ENCODE results near the gene ATN1. TPM values are rescaled to one million over a fixed set of nuclear protein-coding genes. Genes with fewer than 3 reads are reported as not detected.
A peak's percentile ranks its signal among the peaks of the same experiment; 100 is the strongest.

Gene ATN1
- total RNA-seq, 6 experiments from 2014 or later, result 9.2 to 24.1 (median 16.8) TPM

DNA sequence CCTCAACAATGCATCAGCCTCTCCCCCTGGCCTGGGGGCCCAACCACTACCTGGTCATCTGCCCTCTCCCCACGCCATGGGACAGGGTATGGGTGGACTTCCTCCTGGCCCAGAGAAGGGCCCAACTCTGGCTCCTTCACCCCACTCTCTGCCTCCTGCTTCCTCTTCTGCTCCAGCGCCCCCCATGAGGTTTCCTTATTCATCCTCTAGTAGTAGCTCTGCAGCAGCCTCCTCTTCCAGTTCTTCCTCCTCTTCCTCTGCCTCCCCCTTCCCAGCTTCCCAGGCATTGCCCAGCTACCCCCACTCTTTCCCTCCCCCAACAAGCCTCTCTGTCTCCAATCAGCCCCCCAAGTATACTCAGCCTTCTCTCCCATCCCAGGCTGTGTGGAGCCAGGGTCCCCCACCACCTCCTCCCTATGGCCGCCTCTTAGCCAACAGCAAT is 8.5 kb downstream of the ATN1 start:
- no peak for TF ChIP-seq POLR2A (IDR thresholded peaks at IDR 0.05)
- Histone ChIP-seq H3K36me3 (peaks cover 0 to 15% (median 2%) of the 10 kb centered on the region in 4 donors), H3K9me3 (no peaks in the 10 kb centered on the region), H3K4me1 (peaks cover 0 to 17% (median 0%) of the 10 kb centered on the region in 4 donors), H3K4me3 (no peak overlapping the region), H3K27ac (no peak overlapping the region), H3K27me3 (no peaks in the 10 kb centered on the region)
- 92% methylated on average over 1 of the region's 3 CpGs for WGBS (ENCODE audit: insufficient coverage, low coverage, low lambda C conversion rate, missing lambda C conversion rate)
- intact Hi-C loops (cut with DNase I), result no loop called here
- no peak for ATAC-seq
- no peak for DNase-seq

DNA sequence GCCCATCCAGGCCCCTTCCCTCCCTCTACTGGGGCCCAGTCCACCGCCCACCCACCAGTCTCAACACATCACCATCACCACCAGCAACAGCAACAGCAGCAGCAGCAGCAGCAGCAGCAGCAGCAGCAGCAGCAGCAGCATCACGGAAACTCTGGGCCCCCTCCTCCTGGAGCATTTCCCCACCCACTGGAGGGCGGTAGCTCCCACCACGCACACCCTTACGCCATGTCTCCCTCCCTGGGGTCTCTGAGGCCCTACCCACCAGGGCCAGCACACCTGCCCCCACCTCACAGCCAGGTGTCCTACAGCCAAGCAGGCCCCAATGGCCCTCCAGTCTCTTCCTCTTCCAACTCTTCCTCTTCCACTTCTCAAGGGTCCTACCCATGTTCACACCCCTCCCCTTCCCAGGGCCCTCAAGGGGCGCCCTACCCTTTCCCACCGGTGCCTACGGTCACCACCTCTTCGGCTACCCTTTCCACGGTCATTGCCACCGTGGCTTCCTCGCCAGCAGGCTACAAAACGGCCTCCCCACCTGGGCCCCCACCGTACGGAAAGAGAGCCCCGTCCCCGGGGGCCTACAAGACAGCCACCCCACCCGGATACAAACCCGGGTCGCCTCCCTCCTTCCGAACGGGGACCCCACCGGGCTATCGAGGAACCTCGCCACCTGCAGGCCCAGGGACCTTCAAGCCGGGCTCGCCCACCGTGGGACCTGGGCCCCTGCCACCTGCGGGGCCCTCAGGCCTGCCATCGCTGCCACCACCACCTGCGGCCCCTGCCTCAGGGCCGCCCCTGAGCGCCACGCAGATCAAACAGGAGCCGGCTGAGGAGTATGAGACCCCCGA is 9.1 kb downstream of the ATN1 start:
- H3K9me3 ChIP-seq, result no peaks in the 10 kb centered on the region
- H3K4me1 ChIP-seq, result peaks cover 0 to 23% (median 0%) of the 10 kb centered on the region in 4 donors
- WGBS (ENCODE audit: insufficient coverage, low coverage, low lambda C conversion rate, missing lambda C conversion rate), result 31% methylated on average over 14 of the region's 36 CpGs
- ATAC-seq (peak in 3 of 4 donors; percentile 1), DNase-seq (peak in 1 of 3 donors; percentile 64)
- H3K27me3 ChIP-seq, result no peaks in the 10 kb centered on the region
- intact Hi-C loops (cut with DNase I), result no loop called here
- H3K27ac ChIP-seq, result peak overlapping the region; percentile 84 to 95 (median 84)
- peak overlapping the region; percentile 50 to 76 (median 73) for H3K4me3 ChIP-seq
- peaks cover 0 to 15% (median 2%) of the 10 kb centered on the region in 4 donors for H3K36me3 ChIP-seq
- TF ChIP-seq POLR2A (IDR thresholded peaks at IDR 0.05), result no peak
- TF ChIP-seq, protein P1, sequence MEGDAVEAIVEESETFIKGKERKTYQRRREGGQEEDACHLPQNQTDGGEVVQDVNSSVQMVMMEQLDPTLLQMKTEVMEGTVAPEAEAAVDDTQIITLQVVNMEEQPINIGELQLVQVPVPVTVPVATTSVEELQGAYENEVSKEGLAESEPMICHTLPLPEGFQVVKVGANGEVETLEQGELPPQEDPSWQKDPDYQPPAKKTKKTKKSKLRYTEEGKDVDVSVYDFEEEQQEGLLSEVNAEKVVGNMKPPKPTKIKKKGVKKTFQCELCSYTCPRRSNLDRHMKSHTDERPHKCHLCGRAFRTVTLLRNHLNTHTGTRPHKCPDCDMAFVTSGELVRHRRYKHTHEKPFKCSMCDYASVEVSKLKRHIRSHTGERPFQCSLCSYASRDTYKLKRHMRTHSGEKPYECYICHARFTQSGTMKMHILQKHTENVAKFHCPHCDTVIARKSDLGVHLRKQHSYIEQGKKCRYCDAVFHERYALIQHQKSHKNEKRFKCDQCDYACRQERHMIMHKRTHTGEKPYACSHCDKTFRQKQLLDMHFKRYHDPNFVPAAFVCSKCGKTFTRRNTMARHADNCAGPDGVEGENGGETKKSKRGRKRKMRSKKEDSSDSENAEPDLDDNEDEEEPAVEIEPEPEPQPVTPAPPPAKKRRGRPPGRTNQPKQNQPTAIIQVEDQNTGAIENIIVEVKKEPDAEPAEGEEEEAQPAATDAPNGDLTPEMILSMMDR (IDR thresholded peaks at IDR 0.05), result no peak

DNA sequence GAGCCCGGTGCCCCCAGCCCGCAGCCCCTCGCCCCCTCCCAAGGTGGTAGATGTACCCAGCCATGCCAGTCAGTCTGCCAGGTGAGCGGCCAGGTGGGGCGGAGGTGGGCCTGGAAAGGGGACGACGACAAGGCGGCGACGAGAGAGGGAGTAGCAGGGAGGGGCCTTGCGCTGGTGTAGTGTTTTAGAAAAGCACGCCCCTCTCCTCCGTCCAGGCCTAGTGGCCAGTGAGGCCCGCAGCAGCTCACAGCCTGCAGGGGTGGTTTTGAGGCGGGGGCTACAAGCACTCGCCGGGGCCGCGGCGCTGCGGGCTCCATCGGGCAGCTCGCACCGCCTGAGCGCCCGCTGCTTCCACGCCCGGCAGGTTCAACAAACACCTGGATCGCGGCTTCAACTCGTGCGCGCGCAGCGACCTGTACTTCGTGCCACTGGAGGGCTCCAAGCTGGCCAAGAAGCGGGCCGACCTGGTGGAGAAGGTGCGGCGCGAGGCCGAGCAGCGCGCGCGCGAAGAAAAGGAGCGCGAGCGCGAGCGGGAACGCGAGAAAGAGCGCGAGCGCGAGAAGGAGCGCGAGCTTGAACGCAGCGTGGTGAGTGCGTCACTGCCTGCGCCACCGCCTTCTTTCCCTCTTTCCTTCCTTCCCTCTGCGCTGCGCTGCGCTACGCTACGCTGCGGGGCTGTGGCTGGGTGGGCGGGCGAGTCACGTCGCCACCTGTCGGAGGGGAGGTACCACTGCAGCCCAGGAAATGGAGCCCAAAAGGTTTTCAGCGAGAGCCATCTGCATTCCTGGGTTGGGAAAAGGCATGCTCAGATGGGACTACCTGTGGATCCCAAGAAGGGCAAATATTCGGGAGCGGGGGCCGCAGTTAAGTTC is 10.0 kb downstream of the ATN1 start:
- H3K27me3 ChIP-seq, result no peaks in the 10 kb centered on the region
- H3K4me1 ChIP-seq, result peaks cover 0 to 24% (median 0%) of the 10 kb centered on the region in 4 donors
- TF ChIP-seq, protein P1 (IDR thresholded peaks at IDR 0.05), result peak; percentile 96 to 99 (median 98)
- peak; percentile 75 for TF ChIP-seq POLR2A (IDR thresholded peaks at IDR 0.05)
- peak overlapping the region; percentile 84 to 95 (median 84) for H3K27ac ChIP-seq
- H3K9me3 ChIP-seq, result no peaks in the 10 kb centered on the region
- intact Hi-C loops (cut with DNase I), result no loop called here
- peak overlapping the region; percentile 50 to 76 (median 73) for H3K4me3 ChIP-seq
- 0% methylated on average over 6 of the region's 80 CpGs for WGBS (ENCODE audit: insufficient coverage, low coverage, low lambda C conversion rate, missing lambda C conversion rate)
- DNase-seq, result peak; percentile 95 to 96 (median 96)
- H3K36me3 ChIP-seq, result peaks cover 0 to 15% (median 2%) of the 10 kb centered on the region in 4 donors
- ATAC-seq, result peak; percentile 87 to 94 (median 92)

DNA sequence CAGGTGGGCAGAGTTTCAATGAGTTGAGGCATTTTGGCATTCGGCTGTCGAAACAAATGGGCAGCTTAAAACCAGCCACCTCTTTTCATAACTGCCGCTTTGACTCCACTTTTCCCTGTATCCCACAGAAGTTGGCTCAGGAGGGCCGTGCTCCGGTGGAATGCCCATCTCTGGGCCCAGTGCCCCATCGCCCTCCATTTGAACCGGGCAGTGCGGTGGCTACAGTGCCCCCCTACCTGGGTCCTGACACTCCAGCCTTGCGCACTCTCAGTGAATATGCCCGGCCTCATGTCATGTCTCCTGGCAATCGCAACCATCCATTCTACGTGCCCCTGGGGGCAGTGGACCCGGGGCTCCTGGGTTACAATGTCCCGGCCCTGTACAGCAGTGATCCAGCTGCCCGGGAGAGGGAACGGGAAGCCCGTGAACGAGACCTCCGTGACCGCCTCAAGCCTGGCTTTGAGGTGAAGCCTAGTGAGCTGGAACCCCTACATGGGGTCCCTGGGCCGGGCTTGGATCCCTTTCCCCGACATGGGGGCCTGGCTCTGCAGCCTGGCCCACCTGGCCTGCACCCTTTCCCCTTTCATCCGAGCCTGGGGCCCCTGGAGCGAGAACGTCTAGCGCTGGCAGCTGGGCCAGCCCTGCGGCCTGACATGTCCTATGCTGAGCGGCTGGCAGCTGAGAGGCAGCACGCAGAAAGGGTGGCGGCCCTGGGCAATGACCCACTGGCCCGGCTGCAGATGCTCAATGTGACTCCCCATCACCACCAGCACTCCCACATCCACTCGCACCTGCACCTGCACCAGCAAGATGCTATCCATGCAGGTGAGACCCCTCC is 10.8 kb downstream of the ATN1 start:
- H3K27ac ChIP-seq, result peak overlapping the region; percentile 84 to 95 (median 84)
- DNase-seq, result peak in 1 of 3 donors; percentile 64
- peak overlapping the region in 2 of 3 donors; percentile 73 to 76 for H3K4me3 ChIP-seq
- H3K9me3 ChIP-seq, result no peaks in the 10 kb centered on the region
- TF ChIP-seq POLR2A (IDR thresholded peaks at IDR 0.05), result no peak
- TF ChIP-seq, protein P1 (IDR thresholded peaks at IDR 0.05), result no peak
- 76% methylated on average over 11 of the region's 32 CpGs for WGBS (ENCODE audit: insufficient coverage, low coverage, low lambda C conversion rate, missing lambda C conversion rate)
- no peak for ATAC-seq
- H3K27me3 ChIP-seq, result no peaks in the 10 kb centered on the region
- peaks cover 0 to 15% (median 2%) of the 10 kb centered on the region in 4 donors for H3K36me3 ChIP-seq
- peaks cover 0 to 29% (median 0%) of the 10 kb centered on the region in 4 donors for H3K4me1 ChIP-seq
- intact Hi-C loops (cut with DNase I), result no loop called here
